Measurements from ENCODE around the gene GLDN.

The GLDN gene

DNA sequence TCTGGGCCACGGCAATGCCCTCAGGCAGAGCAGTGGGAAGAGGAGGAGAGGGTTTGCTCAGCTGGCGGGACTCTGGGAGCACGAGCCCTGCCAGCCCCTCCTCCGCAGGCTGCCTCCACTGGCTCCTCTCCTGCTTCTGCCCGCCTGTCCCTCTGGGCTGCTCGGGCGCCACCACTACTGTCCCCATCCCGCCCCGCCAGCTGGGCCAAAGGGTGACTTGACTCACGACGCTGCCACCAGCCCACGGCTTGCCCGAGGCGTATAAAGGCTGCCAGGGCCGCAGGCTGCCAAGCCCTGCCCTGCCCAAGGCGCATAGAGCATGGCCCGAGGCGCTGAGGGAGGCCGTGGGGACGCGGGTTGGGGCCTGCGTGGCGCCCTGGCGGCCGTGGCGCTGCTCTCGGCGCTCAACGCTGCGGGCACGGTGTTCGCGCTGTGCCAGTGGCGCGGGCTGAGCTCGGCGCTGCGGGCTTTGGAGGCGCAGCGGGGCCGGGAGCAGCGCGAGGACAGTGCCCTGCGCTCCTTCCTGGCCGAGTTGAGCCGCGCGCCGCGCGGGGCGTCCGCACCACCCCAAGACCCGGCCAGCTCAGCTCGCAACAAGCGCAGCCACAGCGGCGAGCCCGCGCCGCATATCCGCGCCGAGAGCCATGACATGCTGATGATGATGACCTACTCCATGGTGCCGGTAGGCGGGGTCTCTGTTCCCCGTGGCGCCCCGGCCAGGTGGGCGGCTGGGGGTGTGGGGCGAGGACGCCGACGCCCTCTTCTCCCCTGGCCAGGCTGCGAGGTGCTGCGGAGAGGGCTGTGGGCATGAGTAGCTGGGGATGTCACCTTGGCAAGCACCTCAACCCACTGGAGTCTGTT lies at the start of gene GLDN:
Gene GLDN, plus strand, starts transcription at position 290 of the 861 bp plus-strand sequence. Its CDS starts 30 bp downstream, at position 320.
- ChIA-PET POLR2A (ENCODE audit: low non-redundant PET) (no interaction called here), CTCF (interaction anchor here (0.6 kb wide), 1 partner anchor 1999 kb away, joined by 3 read pairs; no protein-coding TSS in a partner anchor)
- DNase-seq (ENCODE audit: low spot score): no peak

DNA sequence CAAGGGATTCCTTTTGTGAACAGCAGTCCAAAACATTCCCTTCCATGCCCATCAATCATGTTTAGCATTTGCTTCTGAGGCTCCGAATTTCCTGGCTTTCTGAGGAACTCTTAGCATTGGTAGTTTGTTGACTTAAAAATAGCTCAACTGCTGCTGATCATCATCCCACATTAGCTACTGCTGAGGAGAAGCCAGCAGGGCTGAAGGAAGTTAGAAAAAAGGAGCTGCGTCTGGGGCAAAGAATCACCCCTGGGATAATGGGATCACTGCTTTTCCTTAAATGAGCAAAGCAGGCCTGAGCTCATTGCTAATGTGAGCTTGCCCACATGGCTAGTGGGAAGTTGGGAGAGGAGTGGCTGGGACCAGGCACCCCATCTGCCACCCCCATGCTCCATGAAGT lies 42.8 kb upstream of the GLDN start:
- no peak for TF ChIP-seq CTCF (conservative IDR thresholded peaks at IDR 0.05; ENCODE audit: low read depth)
- CTCF ChIA-PET: interaction anchor here (0.7 kb wide), 1 partner anchor 202 kb away, joined by 3 read pairs; no protein-coding TSS in a partner anchor
- no peak for DNase-seq (ENCODE audit: low spot score)
- no peak overlapping the region for H3K27ac ChIP-seq
- POLR2A ChIA-PET (ENCODE audit: low non-redundant PET): no interaction called here

More for the DNA sequence above, at the start of gene GLDN:
- no peak within 1 kb of the TSS for H3K27ac ChIP-seq
- no peak for TF ChIP-seq CTCF (conservative IDR thresholded peaks at IDR 0.05; ENCODE audit: low read depth)

DNA sequence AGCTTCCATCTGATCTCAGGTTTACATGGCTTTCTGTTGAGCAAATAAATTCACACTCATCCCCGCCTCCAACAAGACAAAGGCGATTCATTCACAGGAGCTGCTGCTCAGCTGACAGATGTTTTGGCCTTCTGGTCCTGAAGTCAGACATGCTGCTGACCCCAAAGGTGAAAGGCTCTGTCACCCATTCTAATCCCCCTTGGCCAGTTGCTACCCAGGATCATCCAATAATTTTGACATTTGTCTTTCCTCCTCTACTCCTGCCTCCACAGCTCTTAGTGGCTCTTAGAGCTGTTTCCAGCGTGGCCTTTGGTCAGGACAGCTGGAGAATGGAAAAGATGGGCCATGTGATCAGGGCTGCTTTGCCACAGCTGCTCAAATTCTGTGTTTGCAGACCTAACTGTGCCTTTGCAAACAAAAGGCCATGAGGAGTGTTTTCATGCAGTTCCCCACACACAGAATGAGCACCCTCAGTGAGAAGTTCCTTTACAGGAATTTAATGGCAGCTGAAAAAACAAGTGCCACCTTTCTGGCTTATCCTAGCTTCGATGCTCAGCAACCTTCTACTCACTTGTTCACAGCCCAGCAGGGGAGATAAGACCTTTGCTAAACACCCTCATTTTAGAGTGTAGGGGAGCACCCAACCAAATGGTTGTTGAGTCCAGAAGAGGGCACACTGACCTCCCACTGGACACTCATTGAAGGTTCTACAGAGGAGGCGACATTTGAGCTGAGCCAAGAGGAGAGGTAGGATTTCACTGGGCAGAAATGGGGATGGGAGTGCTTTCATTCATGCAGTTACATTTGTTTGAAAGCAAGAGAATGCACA lies 42.1 kb upstream of the GLDN start:
- ChIA-PET POLR2A (ENCODE audit: low non-redundant PET) (no interaction called here), CTCF (interaction anchor here (1.0 kb wide), 1 partner anchor 136 kb away, joined by 3 read pairs; no protein-coding TSS in a partner anchor)
- no peak for DNase-seq (ENCODE audit: low spot score)
- no peak for TF ChIP-seq CTCF (conservative IDR thresholded peaks at IDR 0.05; ENCODE audit: low read depth)
- no peak overlapping the region for H3K27ac ChIP-seq

GRCh38 chr15:51302480-51302879 lies 39.0 kb upstream of the GLDN start:
- CTCF ChIA-PET: no interaction called here
- no peak overlapping the region for H3K27ac ChIP-seq
- POLR2A ChIA-PET (ENCODE audit: low non-redundant PET): no interaction called here
- no peak for TF ChIP-seq CTCF (conservative IDR thresholded peaks at IDR 0.05; ENCODE audit: low read depth)
- DNase-seq (ENCODE audit: low spot score): no peak

- CTCF ChIA-PET: no interaction called here
- DNase-seq (ENCODE audit: low spot score): no peak
- TF ChIP-seq CTCF (conservative IDR thresholded peaks at IDR 0.05; ENCODE audit: low read depth): no peak
- POLR2A ChIA-PET (ENCODE audit: low non-redundant PET): no interaction called here
- no peak overlapping the region for H3K27ac ChIP-seq
Observed at GRCh38 chr15:51303462-51303980, 37.9 kb upstream of the GLDN start.

- no peak for TF ChIP-seq CTCF (conservative IDR thresholded peaks at IDR 0.05; ENCODE audit: low read depth)
- ChIA-PET POLR2A (ENCODE audit: low non-redundant PET) (no interaction called here), CTCF (no interaction called here)
- no peak for DNase-seq (ENCODE audit: low spot score)
- no peak overlapping the region for H3K27ac ChIP-seq
Observed at GRCh38 chr15:51307325-51307724, 34.1 kb upstream of the GLDN start.

Measured in RWPE1 (cell line).